Measurements from ENCODE around the gene ZNF213.

The ZNF213 gene

GRCh38 chr16:3098459-3099394 lies 36.1 kb upstream of the ZNF213 start, which contains the start of gene ZSCAN10:
ZSCAN10 (minus strand) TSS chr16:3099294; CDS start chr16:3092937, 6,357 bp downstream.
- Mint-ChIP-seq H3K27ac (peak within 1 kb of the TSS; percentile 89), H3K36me3 (no peaks in the 10 kb centered on the region), H3K9me3 (no peaks in the 10 kb centered on the region), H3K4me1 (peaks cover 64% of the 10 kb centered on the region), H3K27me3 (no peaks in the 10 kb centered on the region), H3K4me3 (peak within 1 kb of the TSS; percentile 73)

DNA sequence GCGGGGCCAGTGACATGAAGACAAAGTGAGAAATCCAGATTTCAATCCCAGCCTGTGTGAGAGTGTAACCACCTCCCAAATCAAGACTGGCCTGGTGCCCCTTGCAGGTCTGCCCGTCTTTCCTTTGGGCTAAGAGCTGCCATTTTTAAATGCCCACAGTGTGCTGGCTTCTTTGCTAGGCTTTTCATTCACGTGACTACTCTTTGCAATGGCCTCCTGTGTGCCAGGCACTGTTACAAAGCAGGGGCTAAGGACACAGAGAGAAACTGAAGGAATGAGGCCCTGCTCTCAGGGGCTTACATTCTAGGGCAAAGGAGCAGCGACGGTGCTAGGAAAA lies 35.5 kb upstream of the ZNF213 start:
- Mint-ChIP-seq H3K27ac (no peak overlapping the region), H3K36me3 (no peaks in the 10 kb centered on the region), H3K27me3 (no peaks in the 10 kb centered on the region), H3K4me3 (no peak overlapping the region), H3K9me3 (no peaks in the 10 kb centered on the region), H3K4me1 (peaks cover 64% of the 10 kb centered on the region)

- Mint-ChIP-seq H3K4me1 (peaks cover 62% of the 10 kb centered on the region), H3K9me3 (no peaks in the 10 kb centered on the region), H3K36me3 (no peaks in the 10 kb centered on the region), H3K27ac (peak overlapping the region; percentile 89), H3K4me3 (peak overlapping the region; percentile 73), H3K27me3 (no peaks in the 10 kb centered on the region)
Observed at GRCh38 chr16:3099732-3100499, 34.9 kb upstream of the ZNF213 start.

GRCh38 chr16:3101018-3101840 lies 33.6 kb upstream of the ZNF213 start:
- Mint-ChIP-seq H3K9me3 (no peaks in the 10 kb centered on the region), H3K27ac (peak overlapping the region; percentile 77), H3K4me3 (peak overlapping the region; percentile 83), H3K36me3 (no peaks in the 10 kb centered on the region), H3K27me3 (no peaks in the 10 kb centered on the region), H3K4me1 (peaks cover 60% of the 10 kb centered on the region)

DNA sequence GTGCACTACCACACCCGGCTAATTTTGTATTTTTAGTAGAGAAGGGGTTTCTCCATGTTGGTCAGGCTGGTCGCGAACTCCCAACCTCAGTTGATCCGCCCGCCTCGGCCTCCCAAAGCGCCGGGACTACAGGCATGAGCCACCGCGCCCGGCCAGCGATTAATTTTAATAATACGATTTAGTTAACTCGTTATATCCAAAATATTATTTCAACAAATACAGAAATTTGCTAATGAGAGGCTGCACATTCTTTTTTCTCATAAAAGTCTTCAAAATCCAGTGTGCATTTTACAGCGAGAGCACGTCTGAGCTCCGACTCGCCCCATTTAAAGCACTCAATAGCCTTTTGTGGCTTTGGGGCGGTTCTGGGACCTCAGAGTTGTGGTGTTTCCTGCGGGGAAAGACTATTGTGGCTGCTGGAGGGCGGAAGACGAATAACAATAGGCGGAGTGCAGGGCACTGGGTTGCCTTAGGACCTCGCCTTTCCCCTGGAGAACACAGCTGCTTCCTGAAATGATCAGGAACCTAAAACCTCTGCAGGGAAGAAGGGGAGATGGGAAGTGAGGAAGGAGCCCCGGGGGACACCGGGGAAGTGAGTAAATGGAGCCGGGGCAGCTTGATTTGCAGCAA lies 32.9 kb upstream of the ZNF213 start:
- no peaks in the 10 kb centered on the region for H3K27me3 Mint-ChIP-seq
- peak overlapping the region; percentile 95 for H3K27ac Mint-ChIP-seq
- H3K36me3 Mint-ChIP-seq = no peaks in the 10 kb centered on the region
- H3K4me3 Mint-ChIP-seq = peak overlapping the region; percentile 83
- peaks cover 61% of the 10 kb centered on the region for H3K4me1 Mint-ChIP-seq
- H3K9me3 Mint-ChIP-seq = no peaks in the 10 kb centered on the region

- Mint-ChIP-seq H3K36me3 (no peaks in the 10 kb centered on the region), H3K4me1 (peaks cover 37% of the 10 kb centered on the region), H3K9me3 (no peaks in the 10 kb centered on the region), H3K4me3 (peak overlapping the region; percentile 90), H3K27me3 (no peaks in the 10 kb centered on the region), H3K27ac (peak overlapping the region; percentile 91)
Observed at GRCh38 chr16:3106205-3106928, 28.5 kb upstream of the ZNF213 start.

GRCh38 chr16:3112058-3112880 lies 22.6 kb upstream of the ZNF213 start, which contains the start of gene ZNF205:
ZNF205 (plus strand) TSS chr16:3112586; CDS start chr16:3113431, 845 bp downstream.
- Mint-ChIP-seq H3K4me3 (no peak within 1 kb of the TSS), H3K27me3 (no peaks in the 10 kb centered on the region), H3K36me3 (peaks cover 3% of the 10 kb centered on the region), H3K4me1 (peaks cover 2% of the 10 kb centered on the region), H3K27ac (no peak within 1 kb of the TSS), H3K9me3 (no peaks in the 10 kb centered on the region)

DNA sequence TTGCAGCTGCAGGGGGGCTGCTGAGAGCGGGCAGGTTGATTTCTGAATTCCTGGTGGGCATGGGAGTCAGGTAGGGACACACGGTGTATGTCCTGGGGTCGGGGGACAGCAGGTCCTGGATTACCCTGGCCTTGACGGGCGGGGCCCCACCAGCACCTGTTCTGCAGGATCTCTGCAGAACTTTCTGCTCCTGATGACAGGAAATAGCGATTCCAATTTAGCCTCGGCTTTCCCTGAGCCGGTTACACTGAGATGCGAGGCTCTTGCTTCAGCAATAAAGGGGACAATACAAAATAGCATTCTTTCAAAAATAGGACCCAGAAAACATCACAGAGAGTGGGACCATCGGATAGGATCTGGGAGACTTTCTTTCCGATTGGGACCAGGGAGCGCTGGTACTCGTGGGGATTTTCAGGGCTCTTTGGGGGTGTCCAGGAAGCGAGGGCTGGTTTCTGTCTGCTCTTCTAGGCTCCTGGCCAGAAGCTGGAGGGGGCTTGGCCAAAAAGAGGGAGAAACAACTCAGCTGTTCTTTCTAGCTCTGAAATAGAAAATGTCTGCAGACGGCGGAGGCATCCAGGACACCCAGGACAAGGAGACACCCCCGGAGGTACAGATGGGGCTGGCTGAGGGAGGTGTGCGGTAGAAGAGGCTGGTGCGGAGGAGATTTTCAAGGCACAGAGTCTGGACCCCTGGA lies 21.8 kb upstream of the ZNF213 start:
- H3K9me3 Mint-ChIP-seq = no peaks in the 10 kb centered on the region
- H3K36me3 Mint-ChIP-seq = peaks cover 3% of the 10 kb centered on the region
- H3K4me3 Mint-ChIP-seq = no peak overlapping the region
- no peaks in the 10 kb centered on the region for H3K27me3 Mint-ChIP-seq
- no peak overlapping the region for H3K27ac Mint-ChIP-seq
- H3K4me1 Mint-ChIP-seq = no peaks in the 10 kb centered on the region

DNA sequence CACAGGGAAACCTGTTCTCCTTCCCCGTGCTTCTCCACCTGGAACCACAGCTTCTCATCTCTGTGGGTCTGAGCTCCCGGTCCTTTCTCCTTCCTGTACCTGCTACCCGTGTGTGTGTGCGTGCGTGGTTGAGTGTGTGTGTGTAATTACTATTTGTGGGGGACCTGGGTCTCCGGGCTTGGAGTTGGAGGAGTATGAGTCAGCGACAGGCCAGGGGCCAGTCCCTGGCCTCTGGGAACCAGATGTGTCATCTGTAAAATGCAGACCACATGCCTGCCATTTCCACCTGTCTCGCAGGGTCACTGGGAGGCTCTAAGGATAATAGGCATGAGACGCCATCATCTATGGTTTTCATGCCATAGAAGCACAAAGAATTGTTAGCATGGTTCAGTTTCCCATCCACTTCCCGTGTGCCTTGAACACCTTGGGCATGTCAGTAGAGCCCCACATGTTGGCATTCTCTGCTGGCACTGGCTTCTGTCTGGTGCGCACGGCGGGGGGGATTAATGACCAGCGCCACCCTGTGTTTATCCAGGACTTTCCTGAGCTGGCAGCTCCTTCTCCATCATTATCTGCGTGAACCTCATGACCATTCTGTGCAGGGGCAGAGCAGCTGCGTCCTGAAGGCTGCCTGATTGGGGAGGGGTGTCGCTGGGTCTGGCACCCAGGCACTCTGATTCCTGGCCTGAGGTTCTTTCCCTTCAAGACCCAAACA lies 20.9 kb upstream of the ZNF213 start:
- Mint-ChIP-seq H3K27me3 (no peaks in the 10 kb centered on the region), H3K9me3 (no peaks in the 10 kb centered on the region), H3K36me3 (peaks cover 3% of the 10 kb centered on the region), H3K4me3 (no peak overlapping the region), H3K4me1 (no peaks in the 10 kb centered on the region), H3K27ac (no peak overlapping the region)

GRCh38 chr16:3115003-3115402 lies 19.8 kb upstream of the ZNF213 start:
- Mint-ChIP-seq H3K4me1 (no peaks in the 10 kb centered on the region), H3K4me3 (no peak overlapping the region), H3K9me3 (no peaks in the 10 kb centered on the region), H3K36me3 (peaks cover 3% of the 10 kb centered on the region), H3K27me3 (no peaks in the 10 kb centered on the region), H3K27ac (no peak overlapping the region)

- peaks cover 3% of the 10 kb centered on the region for H3K36me3 Mint-ChIP-seq
- no peaks in the 10 kb centered on the region for H3K9me3 Mint-ChIP-seq
- H3K4me1 Mint-ChIP-seq = no peaks in the 10 kb centered on the region
Observed at GRCh38 chr16:3115561-3115960, 19.3 kb upstream of the ZNF213 start.

DNA sequence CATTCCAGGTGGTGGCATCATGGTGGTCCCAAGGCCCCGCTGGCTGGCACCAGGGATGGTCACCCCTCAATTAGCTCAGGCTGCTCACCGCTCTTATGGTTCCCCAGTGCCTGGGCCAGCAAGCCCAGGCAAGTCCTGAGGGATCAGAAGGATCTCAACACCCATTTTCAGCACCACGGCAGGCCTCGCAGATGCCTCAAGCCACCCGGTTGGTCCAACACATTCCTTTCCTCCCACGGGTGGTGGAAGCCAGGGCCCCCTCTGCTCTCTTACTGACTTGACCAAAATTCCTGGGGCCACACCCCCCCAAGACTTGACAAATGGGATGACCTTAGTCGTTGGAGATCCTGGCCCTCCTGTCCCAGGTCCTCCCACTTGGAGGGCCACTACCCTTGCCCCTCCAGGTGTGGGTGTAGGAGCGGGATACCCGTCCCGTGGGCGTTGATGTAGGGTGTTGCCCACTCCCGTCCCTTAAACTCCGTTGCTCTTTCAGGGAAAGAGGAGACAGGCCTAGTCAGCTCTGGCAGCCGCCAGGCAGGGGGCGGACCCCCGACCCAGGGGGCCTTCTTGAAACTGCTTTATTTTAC lies 16.5 kb upstream of the ZNF213 start:
- Mint-ChIP-seq H3K4me3 (no peak overlapping the region), H3K27me3 (no peaks in the 10 kb centered on the region), H3K4me1 (no peaks in the 10 kb centered on the region), H3K36me3 (peaks cover 2% of the 10 kb centered on the region), H3K27ac (no peak overlapping the region), H3K9me3 (no peaks in the 10 kb centered on the region)

More at GRCh38 chr16:3115561-3115960, 19.3 kb upstream of the ZNF213 start:
- Mint-ChIP-seq H3K4me3 (no peak overlapping the region), H3K27ac (no peak overlapping the region), H3K27me3 (no peaks in the 10 kb centered on the region)

Data from activated naive CD4-positive, alpha-beta T cell treated with anti-CD3 and anti-CD28 coated beads, Interleukin-2, amount 50 U/mL, for 24 hours (primary cell).